Suppressor macrophage treated with lipopolysaccharide for 1 hour (primary cell): ENCODE data around the gene DSPP.
A peak's percentile ranks its signal among the peaks of the same experiment; 100 is the strongest.
"Not testable (repeated sequence)": the region's sequence is repeated elsewhere in the genome, so short reads cannot be mapped to it uniquely, and the experiment has no call there.

Experiments
- DNase-seq, 3 donors: peaks; one replicate each; pipeline ENCODE4 v3.0.0-alpha.2; 2020 to 2022

DSPP gene

GRCh38 chr4:87608229-87608628 is at the start of gene DSPP:
TSS of gene DSPP (plus strand) at chr4:87608529. CDS start at chr4:87610909, 2,380 bp downstream.
- no peak for DNase-seq

DNA sequence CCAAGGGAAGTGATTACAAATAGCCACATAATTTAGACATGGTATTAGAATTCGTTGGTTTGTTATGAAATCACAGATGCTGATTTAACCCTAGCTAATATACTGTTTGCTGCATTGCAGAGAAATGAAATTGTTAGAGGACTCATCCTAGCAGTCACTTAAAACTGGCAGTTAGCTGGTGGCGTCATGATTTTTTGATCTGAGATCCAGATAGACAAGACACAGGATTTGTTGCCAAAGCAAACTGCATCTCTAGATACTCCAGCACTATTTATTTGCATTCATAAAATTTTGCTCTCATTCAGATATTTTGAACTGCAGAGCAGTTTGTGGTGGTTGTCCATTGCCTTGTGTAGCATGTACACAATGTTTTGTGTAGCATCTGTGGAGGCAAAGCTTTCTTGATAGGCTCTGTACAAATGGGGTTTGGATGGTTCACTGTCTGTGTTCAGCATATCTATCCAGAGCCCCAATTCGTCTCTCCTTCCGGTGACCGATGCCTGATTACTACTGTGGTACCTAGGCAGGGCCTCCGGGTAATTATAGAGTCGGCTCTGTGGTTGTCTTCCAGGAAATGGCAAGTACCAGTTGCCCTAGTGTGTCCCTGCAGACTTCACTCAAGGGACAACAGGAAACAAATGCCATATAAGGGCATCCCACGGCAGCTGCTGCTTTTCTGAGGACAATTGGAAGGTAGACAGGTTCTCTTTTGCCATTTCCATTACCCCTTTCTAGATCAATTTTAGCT is 49.1 kb upstream of the DSPP start:
- no peak for DNase-seq

- peak in 2 of 3 donors; percentile 18 to 31 for DNase-seq
Observed at GRCh38 chr4:87560802-87561201, 47.5 kb upstream of the DSPP start.

DNA sequence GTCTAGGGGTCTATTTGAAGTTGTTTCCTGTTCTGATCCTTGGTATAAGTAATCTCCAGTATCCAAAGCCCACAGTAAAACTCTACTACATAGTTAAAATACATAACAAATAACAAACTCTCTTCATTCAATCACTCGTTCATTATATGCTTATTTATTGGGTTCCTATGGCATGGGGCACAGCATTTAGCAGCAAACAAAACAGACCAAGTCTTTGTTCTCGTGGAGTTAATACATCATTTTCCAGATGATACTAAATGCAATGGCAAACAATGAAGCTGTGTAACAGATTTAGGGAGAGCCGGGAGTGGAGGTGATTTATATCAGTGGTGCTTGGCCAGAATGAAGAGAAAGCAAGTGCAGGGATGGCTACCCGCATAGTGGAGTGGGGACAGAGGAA is 42.6 kb upstream of the DSPP start:
- no peak for DNase-seq

GRCh38 chr4:87566276-87566675 is 42.1 kb upstream of the DSPP start:
- DNase-seq = no peak

GRCh38 chr4:87567191-87567590 is 41.1 kb upstream of the DSPP start:
- no peak for DNase-seq

DNA sequence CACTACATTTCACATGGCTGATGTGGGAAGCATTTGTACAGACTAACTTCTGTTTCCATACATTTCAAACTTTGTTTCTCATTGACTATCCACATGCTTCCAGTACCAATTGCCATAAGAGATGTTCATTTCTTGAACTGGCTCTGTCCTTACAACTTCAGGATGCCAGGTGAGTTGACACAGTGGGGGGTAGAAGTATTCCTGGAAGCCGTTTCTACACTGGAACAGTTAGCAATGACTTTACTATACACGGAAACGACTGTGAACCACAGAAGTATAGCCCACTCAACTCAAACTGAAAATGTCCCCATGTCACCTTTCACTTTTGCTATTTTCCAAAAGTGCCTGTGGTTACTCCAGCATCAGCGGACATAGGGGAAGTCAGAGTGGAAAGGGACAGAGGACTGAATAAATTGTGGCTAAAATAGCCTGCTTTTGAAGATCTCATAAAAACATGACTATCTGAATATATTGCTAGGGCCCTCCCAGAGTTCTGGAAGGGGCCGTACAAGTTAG is 38.0 kb upstream of the DSPP start:
- DNase-seq = no peak

GRCh38 chr4:87574376-87574775 is 34.0 kb upstream of the DSPP start:
- DNase-seq = not testable (repeated sequence)

DNA sequence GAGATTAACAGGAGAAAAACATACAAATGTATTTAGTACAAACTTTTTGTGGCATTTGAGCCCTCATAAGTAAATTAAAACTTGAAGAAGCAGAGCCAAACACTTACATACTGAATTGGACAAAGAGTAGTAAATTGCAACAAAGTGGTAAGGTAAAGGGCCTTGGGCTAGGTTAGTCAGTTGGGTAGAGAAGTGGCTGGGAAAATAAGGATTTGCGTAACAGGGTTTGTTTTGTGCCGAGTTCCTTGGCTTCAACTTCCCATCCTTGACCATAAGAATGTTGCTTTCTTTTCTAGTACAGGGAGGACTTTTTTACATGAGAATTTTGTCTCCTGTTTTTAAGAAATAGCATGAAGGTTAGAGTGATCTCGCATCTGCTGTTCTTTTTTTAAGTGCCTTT is 33.3 kb upstream of the DSPP start:
- DNase-seq = peak in 1 of 3 donors; percentile 3

DNA sequence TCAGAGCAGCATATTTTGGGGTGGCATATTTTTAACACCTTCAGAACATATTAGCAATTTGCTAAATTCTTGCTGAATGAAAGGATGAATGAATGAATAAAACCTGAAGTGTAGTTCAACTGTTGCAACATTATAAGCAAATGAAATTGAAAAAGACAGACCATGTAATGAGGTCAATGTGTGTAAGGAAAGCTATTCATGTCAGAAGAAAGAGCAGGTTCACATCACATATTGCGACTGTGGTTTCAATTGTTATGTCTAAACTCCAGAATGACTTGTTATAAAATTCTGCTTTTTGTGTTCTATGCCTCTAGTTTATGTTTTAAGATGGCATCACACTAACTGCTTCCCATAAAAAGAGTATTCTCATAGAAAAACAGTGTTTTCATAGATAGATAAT is 32.9 kb upstream of the DSPP start:
- no peak for DNase-seq

DNA sequence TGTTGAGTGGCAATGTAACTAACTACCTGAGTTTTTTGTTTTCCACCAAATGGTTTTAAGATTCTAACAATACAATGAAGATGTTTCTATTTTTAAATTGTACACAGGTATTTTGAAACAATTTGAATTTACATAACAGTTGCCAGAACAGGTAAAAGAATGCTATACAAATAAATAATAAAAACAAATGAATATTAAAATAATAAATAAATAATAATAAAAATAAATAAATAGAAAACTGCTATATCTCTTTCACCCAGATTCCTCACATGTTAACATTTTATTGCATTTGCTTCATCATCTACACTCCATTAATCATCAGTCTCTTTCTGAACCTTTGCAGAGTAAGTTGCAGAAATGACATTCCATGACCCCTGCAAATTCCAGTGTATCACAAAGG is 32.3 kb upstream of the DSPP start:
- no peak for DNase-seq

GRCh38 chr4:87579478-87579877 is 28.9 kb upstream of the DSPP start:
- DNase-seq = no peak

- DNase-seq = no peak
Observed at GRCh38 chr4:87580057-87580456, 28.3 kb upstream of the DSPP start.

DNA sequence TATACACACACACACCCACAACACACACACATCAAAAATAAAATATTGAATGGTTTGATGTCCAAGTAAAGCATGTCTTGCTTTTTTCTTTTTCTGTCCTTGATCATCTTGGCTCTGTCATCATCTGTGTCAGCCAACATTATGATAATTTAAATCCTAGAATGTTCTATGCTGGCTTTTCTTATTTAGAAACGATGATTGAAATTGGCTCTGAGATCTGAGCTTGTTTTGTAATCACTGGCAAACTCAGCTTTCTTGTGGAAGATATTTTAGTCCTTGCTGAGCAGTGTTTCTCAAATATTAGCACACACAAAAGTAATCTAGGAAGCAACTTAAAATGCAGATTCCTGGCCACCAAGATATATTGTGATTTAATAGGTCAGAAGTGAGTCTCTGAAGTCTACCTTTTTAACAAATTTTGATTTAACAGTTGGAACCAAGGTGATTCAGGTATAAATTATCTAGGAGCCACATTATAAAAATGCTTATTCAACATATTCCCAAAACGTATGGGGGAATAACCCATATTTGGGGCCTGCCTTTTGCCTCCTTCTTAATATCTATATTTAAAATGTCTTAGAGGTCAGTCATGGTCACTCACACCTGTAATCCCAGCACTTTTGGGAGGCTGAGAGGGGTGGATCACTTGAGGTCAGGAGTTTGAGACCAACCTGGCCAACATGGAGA is 24.0 kb upstream of the DSPP start:
- no peak for DNase-seq

- DNase-seq = peak; percentile 66 to 89 (median 79)
Observed at GRCh38 chr4:87589531-87589930, 18.8 kb upstream of the DSPP start.

GRCh38 chr4:87592124-87592523 is 16.2 kb upstream of the DSPP start:
- no peak for DNase-seq

DNA sequence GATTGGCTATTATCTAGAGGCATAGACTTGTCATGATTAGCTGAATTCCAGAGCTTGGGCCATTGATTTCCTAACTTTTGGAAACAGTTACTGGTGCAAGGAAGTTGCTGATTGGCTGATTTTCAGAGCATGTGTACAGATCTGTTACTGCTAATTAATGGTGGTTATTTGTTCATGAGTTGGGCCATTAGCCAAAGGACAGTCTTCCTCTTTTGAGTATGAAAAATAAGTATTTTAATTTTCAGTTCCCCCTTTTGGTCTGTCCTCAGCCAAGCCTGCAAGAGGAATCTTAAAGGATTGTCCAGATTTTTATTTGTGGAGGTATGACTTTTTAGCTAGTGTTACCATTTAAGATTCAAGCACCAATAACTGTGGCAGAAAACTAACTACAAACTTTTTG is 7.0 kb upstream of the DSPP start:
- DNase-seq = peak; percentile 15 to 56 (median 45)

DNA sequence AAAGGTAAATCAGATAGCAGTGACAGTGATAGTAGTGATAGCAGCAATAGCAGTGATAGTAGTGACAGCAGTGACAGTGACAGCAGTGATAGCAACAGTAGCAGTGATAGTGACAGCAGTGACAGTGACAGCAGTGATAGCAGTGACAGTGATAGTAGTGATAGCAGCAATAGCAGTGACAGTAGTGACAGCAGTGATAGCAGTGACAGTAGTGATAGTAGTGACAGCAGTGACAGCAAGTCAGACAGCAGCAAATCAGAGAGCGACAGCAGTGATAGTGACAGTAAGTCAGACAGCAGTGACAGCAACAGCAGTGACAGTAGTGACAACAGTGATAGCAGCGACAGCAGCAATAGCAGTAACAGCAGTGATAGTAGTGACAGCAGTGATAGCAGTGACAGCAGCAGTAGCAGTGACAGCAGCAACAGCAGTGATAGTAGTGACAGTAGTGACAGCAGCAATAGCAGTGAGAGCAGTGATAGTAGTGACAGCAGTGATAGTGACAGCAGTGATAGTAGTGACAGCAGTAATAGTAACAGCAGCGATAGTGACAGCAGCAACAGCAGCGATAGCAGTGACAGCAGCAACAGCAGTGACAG is 6.1 kb downstream of the DSPP start:
- no peak for DNase-seq

DNA sequence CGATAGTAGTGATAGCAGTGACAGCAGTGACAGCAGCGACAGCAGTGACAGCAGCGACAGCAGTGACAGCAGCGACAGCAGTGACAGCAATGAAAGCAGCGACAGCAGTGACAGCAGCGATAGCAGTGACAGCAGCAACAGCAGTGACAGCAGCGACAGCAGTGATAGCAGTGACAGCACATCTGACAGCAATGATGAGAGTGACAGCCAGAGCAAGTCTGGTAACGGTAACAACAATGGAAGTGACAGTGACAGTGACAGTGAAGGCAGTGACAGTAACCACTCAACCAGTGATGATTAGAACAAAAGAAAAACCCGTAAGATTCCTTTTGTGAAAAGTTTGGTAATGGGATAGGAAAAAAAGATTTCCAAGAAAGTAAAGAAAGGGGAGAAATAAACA is 7.9 kb downstream of the DSPP start:
- DNase-seq = no peak

GRCh38 chr4:87620086-87620485 is 11.8 kb downstream of the DSPP start:
- no peak for DNase-seq

- DNase-seq = no peak
Observed at GRCh38 chr4:87620491-87620890, 12.2 kb downstream of the DSPP start.

- DNase-seq = no peak
Observed at GRCh38 chr4:87622303-87622702, 14.0 kb downstream of the DSPP start.

DNA sequence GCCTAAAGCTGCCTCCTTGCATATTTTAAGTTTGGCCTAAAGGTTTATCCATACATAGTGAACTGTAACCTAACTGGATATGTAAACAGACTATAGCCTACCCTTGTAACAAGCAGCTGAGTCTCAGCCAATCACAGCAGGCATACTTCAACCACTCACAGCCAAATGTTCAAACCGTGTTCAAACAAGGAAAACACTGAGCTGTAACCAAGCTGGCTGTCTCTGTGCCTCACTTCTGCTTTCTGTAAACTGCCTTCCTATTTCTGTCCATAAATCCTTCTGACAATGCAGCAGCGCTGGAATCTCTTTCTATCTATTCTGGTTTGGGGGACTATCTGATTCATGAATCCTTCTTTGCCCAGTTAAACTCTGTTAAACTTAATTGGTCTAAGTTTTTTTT is 16.4 kb downstream of the DSPP start:
- DNase-seq = peak in 2 of 3 donors; percentile 23 to 25

GRCh38 chr4:87631668-87632067 is 23.3 kb downstream of the DSPP start:
- DNase-seq = no peak
